ENCODE results near the gene NAV2.
"Not testable (repeated sequence)": the region's sequence is repeated elsewhere in the genome, so short reads cannot be mapped to it uniquely, and the experiment has no call there.

The NAV2 gene

DNA sequence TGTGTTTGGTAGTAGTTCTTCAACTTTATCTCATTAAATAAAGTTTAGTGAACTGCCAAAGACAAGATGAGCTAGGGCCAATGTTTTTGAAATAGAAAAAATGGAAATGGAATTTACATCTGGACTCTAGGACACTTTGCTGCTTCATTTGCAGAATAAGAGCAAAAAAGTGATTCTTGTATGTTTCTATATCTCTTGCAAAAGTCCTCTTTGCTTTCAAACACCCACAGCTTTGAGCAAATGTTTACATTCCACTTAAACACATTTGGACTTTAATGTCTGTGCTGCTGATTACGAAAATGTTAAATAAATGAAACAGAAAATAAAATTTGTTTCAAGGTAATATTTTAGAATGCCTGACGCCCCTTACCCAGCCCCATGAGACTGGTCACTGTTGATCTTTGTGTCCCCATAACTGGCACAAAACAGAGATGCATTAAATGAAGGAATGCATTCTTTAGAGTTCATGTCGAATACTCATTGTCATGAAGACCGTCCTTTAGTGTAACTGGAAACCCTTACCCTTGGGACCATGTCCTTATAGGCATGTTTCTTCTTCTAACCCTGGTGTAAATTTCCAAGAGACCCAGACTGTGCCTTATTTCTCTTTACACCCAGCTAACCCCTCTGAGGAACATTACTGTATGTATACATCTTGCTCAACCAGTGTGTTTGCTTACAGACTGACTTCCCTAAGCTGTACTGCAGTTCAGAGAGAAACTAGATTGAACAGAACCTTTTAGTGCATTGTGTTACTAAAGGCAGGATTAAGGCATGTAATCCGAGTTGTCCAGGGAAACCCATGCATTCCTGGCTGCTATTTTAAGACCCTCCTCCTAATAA lies 199.7 kb downstream of the NAV2 start:
- DNase-seq: no peak

DNA sequence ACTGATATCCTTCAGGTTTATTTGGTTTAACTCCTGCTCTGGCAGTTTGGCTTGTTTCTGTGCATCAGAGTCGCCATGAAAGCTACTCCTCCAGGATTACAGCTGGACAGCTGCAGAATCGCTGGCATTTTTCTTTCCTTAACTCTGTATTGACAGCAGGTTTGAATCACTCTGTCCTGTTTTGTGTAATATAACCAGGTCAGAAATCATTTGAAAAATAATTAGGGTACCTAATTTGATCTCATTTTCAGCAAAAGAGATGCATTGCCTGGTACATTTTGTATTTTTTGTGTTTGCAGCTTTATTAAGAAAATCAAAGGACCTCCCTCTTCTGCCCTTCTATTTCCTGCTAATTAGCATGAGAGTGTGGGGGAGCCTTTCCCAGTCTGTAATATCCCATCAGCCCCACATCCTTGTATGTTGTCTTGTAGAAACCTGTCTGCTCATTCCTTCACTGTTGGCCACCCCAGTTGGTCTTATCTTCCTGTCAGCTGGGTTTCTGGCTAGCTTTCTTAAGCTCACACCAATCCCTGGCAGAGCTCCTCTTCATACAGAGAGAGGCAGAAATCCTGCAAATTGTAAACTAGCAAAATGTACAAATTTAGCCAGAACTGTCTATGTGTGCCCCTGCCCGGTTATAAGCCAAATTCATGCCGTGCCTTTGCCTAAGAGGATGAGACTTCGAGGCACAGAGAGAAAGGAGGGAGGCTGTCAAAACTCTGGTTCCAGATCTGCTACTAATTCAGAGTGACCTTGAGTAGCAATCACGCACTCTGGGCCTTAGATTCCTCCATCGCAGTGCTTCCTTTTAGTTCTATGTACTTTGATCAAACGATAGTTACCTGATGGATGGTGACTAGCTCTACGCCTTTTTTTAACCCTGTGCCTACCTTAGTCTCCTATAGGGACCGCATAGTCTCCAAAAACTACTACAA lies 200.6 kb downstream of the NAV2 start:
- no peak for DNase-seq

DNA sequence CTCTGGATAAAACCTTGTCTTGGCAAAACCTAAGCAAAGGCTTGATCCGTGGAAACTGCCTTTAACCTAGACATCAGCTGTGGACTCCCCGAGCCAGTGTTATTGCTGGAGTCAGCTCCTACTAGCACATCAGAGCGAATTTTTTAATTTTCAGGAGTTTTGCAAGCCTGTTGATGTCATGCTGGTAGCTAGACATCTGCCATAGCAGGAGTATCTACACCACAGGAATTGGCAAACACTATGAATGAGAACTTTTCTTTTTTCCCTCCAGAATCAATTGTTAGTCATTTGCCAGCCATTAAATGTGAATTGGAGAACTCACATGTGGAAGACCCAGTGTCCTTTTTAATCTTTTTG lies 201.2 kb downstream of the NAV2 start:
- DNase-seq: no peak

DNA sequence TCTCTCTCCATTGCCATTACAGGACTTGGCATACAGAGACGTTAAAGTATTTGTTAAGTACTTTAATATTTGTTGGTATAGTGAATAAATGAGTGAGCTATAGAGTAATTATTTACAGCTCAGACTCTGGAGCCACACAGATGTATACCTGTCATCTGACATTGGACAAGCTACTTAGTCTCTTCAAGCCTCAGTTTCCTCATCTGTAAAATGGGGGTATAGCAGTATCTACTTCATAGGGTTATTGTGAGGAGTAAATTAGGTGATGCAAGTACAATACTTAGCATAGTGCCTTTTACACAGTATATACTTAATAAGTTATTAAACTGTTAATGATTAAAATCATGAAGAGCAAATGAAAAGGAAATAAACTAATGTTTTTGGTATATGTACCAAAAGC lies 203.2 kb downstream of the NAV2 start:
- no peak for DNase-seq

DNA sequence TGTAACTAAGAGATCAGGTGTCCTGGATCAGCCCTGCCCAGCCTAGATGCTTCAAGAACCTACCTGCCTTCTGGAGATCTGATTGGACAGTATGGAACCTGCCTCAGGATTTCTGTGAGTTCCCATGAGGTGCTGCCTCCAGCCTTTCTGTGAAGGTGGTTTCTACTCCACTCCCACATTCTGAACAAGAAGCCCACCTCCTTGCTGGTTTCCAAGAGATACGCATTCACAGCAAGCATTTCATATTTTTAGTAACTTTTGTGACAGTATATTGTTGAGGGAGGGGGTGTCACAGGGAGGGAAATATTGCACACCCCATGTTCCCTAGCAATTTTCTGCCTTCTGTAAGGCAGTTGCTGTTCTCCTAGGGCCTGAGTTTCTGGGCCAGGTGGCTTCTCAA lies 204.4 kb downstream of the NAV2 start:
- no peak for DNase-seq

DNA sequence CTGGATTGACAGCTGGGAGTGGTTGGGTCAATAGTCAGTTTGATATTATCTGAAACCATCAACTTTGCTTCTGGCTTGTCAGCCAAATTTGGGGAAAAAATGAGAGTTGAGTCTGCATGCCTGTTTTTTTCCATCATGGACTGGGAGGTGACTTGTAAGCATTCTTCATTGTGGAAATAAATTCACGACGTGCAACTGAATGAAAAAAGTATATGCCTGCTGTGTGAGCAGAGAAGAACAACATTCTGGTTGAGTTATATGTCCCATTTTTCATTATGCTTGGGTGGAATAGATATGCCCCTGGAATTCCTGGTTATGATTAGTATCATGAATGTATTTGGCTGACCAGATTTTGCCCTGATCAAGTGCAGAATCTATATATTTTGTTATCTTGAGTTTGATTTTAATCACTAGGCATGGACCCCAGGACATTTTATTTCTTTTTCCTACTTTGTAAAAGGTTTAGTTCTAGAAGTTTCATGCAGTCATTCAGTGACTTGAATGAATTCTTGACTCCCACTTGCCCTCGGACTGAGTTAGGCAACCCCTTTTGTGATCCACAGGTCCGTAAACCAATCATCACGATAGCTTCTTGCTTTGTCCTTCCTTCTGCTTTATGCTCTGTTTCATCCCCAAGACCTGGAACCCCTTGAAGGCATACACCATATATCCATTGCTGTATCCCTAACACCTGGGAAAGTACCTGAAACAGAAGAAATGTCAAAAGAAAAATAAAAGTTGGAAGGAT lies 205.8 kb downstream of the NAV2 start:
- no peak for DNase-seq

DNA sequence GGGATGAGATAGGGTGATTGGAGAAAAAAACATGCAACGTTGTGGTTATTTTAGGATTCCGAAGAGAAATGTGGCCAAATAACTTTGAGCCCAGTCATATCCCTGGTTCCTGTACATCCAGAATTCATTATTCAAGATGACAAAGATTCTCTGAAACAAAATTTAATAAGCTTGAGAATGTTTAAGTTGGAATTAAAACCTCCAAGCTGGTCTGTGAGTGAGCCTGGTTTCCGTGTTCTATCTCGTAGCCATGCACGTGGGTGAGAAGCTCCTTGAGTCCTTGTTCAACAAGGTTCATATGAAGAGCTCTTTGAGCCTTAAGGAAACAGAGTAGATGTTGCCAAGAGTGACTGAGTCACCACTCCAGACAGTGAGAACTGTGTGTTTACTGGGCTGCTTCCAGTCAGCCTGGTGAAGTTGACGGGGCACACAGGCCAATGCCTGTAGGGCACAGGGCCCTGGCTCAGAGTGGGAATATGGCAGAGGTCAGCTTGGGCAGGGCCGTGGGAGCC lies 206.5 kb downstream of the NAV2 start:
- DNase-seq: no peak

DNA sequence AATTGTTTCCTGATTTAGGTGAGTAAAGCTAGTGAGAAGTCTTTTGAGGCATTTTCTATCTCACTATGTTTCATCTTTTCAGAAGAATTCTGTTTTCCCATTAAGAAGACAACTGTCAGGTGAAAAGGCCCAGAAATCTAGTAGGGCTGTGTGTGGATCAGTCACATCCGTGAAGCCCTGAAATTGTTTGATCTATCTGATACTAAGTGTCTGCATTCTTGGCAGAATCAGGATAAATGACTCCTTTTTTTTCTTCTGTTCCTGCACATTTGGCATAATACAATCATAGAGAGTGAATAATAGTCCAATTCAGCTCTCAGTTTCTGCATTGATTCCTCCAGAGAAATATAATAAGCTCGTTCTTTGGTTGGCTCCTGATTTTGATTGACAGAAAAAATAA lies 208.3 kb downstream of the NAV2 start:
- no peak for DNase-seq

DNA sequence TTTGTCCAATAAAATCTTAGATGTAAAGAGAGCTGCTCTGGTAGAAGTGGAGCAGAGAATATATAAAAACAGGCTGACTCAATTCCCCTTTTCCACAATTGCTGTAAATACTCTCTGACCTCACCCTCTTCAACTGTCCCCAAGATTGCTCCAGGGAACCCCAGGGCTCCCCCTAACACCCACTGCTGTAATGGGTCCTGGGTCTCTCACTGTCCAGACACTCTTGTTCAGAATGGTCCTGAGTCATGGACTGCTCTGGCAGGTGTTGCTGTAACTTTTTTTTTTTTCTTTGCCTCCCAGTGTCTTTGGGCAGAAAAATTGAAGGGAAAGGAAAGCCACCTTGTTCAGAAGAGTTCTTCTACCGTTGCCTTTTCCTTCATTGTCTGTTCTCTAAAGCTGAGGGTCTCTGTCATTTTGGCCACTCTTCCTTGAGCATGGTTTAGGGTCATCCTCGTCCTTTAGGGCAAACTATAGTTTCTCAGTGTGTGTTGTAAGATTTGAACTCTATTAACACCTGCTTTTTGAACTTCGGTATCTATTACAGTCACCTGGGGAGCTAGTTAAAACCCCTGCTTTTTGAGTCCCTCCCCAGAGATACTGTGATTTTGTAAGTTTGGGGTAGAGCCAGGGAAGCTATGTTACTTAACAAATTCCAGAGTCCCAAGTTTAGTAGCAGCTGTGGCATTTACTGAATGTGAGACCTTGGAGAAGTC lies 209.5 kb downstream of the NAV2 start:
- DNase-seq: no peak

DNA sequence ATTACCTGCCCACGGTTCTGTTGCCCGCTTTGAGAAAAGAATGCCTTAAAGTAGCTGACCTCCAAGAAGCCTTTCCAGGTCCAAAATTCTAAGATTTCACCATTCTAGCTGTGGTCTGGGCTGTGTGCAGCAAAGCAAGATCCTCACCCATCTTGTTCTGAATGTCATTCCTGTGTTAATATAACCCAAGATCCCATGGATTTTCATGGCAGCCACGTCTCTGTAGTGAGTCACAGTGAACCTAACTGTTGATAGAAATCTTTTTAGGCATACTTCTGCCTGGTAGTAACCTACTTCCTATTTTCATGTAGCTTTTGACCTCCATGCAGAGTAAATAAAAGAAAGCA lies 210.0 kb downstream of the NAV2 start:
- DNase-seq: no peak

DNA sequence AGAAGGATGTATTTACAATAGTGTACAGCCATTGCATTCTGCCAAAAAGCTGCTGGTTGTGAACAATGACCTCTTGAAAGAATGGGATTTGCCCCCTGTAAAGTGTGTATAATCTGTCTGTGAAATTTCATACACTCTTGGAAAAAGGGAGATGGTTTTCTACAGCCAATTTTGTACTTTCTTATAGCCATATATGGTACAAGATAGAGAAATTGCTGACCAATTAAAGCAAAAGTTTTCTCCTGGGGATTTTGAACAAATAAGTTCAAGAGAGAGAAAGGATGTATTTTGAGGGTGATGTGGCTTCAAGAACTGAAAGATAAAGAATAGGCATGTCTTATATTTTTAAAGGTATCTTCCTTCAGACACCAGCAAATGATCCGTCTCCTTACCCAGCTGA lies 211.0 kb downstream of the NAV2 start:
- no peak for DNase-seq

DNA sequence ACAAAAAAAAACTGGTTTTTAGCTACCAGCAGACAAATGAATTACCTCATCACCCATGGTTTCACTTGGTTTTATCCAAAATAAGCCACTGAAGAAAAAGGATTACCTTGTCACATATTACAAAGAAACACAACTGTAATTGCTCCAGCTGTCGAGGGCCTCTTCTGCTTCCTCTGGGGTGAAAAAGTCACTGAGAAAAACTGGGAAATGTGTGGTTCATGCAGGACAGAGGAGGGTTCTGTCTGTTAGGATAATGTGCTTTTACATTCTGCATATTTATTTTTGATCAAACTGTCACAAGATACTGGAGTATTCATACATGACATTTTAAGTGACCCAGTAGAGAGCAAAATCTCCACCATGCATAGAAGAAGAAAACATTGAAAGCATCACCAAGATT lies 211.7 kb downstream of the NAV2 start:
- no peak for DNase-seq

DNA sequence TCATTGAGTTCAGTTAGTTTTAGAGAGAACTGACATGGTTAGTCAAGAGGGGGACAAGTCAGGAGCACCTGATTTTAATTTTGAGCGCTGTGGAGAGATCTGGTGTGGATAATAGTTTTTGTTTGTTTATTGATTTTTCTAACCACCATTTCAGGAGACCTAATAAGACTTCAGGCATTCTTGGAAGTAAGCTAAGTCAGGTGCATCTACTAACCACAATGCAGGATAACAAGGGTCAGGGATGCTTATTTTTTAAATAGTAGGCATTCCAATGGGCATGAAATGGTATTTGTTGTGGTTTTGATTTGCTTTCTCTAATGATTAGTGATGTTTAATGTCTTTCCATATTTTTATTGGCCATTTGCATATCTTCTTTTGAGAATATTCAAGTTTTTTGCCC lies 212.1 kb downstream of the NAV2 start:
- no peak for DNase-seq

DNA sequence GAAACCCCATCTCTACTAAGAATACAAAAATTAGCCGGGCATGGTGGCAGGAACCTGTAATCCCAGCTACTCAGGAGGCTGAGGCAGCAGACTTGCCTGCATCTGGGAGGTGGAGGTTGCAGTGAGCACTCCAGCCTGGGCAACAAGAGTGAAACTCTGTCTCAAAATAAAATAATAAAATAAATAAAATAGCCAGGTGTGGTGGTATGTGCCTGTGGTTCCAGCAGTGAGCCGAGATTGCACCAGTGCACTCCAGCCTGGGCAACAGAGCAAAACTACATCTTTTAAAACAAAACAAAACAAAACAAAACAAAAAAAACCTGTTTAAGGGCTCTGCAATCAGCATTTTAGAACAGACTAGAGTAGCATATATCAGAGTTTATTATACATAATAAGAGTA lies 214.8 kb downstream of the NAV2 start:
- not testable (repeated sequence) for DNase-seq

DNA sequence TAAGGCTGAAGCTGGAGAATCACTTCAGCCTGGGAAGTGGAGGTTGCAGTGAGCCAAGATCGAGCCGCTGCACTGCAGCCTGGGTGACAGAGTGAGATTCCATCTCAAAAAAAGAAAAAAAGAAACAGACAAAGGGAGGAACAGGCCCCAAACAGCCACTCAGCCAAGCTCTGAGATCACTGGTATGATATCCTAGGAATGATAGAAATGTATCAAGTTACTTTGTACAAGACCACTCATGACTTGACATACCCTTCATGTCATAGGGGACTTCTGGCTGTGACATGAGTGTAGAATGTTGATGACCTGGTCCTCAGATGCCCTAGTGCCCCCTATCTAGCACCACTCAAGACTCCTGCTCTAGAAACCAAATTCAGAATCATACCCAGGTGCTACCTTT lies 216.5 kb downstream of the NAV2 start:
- DNase-seq: no peak

DNA sequence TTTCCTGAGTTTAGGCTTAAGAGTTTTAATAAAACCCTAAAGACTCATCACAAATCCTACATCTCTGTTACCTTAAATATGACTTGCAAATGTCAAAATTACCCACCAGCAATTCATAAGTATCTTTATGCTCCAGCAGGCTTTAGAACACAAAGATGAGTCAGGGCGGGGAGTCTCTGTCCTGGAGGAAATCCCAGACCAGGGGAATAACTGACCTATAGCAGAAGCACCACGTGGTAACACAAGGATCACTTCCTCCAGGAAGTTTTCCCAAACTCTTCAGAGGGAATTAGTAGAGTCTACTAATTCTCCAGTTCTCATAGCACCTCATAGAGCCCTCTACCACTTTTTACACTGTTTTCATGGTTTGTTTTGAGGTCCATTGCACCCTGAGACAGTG lies 217.0 kb downstream of the NAV2 start:
- DNase-seq: no peak

DNA sequence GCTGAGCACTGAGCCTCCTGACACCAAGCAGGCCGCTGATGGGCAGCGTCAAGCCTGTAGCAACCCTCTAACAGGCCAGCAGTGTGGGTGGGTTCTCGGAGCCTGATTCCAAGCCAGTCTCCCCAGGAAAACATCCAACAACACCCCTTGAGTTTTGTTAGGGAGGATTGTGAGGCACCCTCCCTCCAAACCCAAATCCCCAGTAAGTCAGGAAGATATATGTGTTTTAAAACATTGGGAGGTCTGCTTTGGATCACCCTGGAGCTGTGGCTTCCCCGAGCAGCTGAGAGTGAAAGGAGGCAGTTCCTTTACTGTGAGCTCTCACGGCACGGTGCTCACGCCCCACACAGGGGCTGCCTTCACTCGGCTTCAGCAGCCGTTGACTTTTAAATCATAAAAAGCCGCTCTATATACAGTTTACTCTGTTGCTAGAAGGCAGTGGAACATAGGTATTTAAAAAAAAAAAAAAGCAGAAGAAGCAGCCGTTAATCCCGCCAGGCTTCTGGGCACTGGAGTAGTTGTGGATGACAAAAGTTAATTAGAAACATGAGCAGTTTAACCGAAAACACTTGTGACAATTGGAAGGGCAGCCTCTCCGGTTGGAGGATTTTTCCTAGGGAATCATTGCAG lies 218.6 kb downstream of the NAV2 start:
- DNase-seq: no peak

DNA sequence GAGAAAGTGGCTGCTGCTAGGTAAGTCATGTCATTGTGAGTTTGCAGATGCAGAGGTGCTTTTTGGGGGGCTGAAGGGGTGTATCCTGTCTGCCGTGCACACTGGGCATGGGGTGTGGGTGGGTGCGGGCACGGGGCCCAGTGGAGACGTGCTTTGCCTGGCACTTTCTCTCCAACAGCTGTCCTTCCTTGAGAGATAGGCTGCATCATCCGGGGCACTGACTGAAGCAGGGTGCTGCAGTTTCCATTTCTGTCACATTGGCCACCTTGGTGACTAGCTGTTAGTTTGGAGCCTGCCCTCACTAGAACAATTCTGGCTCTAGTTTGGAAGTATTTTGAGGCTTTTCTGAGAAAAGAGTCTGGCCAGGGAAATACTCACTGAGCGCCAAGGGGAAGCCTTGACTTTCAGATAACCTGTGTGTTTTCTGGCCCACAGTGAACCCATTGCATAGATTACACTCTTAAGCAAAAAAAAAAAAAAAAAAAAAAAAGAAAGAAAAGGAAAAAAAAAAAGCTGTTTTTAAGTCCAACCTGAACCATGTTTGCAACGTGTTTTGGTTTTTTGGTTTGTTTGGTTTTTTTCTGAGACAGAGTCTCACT lies 219.2 kb downstream of the NAV2 start:
- DNase-seq: no peak

DNA sequence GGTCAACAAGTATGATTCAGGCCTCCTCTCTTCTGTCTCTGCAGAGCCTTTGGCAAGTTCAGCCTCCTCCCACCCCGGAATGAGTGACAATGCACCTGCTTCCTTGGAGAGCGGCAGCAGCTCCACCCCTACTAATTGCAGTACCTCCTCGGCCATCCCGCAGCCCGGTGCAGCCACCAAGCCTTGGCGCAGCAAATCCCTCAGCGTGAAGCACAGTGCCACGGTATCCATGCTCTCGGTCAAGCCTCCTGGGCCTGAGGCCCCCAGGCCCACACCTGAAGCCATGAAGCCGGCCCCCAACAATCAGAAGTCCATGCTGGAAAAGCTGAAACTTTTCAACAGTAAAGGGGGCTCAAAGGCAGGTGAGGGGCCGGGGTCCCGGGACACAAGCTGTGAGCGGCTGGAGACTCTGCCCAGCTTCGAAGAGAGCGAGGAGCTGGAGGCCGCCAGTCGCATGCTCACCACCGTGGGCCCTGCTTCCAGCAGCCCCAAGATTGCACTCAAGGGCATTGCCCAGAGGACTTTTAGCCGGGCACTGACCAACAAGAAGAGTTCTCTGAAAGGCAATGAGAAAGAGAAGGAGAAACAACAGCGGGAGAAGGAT lies 220.6 kb downstream of the NAV2 start:
- DNase-seq: no peak

DNA sequence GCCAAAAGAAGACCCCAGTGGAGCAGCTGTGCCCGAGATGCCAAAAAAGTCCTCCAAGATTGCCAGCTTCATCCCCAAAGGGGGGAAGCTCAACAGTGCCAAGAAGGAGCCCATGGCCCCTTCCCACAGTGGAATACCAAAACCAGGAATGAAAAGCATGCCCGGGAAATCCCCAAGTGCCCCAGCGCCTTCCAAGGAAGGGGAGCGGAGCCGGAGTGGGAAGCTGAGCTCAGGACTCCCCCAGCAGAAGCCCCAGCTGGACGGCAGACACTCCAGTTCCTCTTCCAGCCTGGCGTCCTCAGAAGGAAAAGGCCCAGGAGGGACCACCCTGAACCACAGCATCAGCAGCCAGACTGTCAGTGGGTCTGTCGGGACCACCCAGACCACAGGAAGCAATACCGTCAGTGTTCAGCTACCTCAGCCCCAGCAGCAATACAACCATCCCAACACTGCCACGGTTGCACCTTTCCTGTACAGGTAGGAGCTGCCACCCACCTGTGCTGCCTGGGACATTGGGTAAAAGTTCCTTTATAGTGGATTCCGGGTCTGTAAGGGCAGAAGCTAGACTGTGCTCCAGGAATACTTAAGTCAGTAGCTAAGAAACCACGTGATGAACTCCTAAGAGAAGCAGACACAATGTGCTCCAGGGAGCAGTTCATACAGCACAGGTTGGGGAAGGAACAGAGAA lies 221.3 kb downstream of the NAV2 start:
- DNase-seq: no peak

DNA sequence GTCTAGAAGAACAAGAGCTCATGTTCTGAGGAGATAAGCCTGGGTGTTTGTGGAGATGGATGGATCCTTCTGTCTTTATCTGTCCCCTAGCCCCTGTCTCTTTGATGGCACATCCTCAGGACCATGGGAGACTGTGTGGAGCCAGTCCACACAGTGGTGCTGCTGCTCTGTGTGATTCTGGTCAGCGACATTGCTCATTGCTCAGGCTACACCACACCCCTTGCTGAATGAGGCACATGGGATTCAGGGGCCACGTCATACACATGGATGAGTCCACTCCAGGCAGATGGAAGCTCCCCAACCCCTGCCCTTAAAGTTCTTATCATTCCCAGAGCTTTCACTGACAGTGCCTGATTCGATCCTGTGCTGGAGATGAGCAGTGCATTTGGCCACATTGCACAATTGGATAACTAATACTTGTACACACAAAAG lies 222.2 kb downstream of the NAV2 start:
- no peak for DNase-seq

Measured in NCI-H187 (cell line).